PFSK-1 (cell line): ENCODE data around the gene MTG1.

ENCODE experiments used
- FOXP2 ChIP-seq: optimal IDR thresholded peaks from 2 replicates; pipeline ENCODE3; 2011; ENCODE audit warnings: borderline replicate concordance, control low read depth, inconsistent platforms; ENCODE audit not compliant: insufficient read depth; ENCODE audit errors: extremely low read length, extremely low read depth
- POLR2AphosphoS5 ChIP-seq: IDR thresholded peaks from 2 replicates; pipeline ENCODE4 v1.6.1; 2012; ENCODE audit warnings: low read depth, mild to moderate bottlenecking, control low read depth, low read length, moderate library complexity
- REST ChIP-seq, 2 experiments: IDR thresholded peaks; 2 replicates each; pipeline versions ENCODE4 v1.6.1 to v1.8.0; 2011 to 2012; ENCODE audit warnings: low read depth in 2 of 2, low read length in 2 of 2, control low read depth in 1 of 2, inconsistent platforms in 1 of 2, mild to moderate bottlenecking in 1 of 2, moderate library complexity in 1 of 2; ENCODE audit not compliant: insufficient read depth in 1 of 2
- SIN3A ChIP-seq: IDR thresholded peaks from 2 replicates; pipeline ENCODE4 v1.6.1; 2012; ENCODE audit warnings: mild to moderate bottlenecking, low read length, moderate library complexity, borderline replicate concordance; ENCODE audit not compliant: insufficient read depth
- TAF1 ChIP-seq: IDR thresholded peaks from 2 replicates; pipeline ENCODE4 v1.6.1; 2012; ENCODE audit warnings: low read length, control low read depth, borderline replicate concordance; ENCODE audit not compliant: insufficient read depth

The MTG1 gene

GRCh38 chr10:133446979-133447378, 53.0 kb downstream of the MTG1 start:
- TF ChIP-seq FOXP2 (no peak), TAF1 (no peak), POLR2AphosphoS5 (no peak), SIN3A (no peak), REST (IDR thresholded peaks at IDR 0.05; ENCODE audit: insufficient read depth in 1 of 2, low read depth in 2 of 2, low read length in 2 of 2) (no peak)

GRCh38 chr10:133448120-133448519, 54.2 kb downstream of the MTG1 start:
- no peak for TF ChIP-seq REST (IDR thresholded peaks at IDR 0.05; ENCODE audit: insufficient read depth in 1 of 2, low read depth in 2 of 2, low read length in 2 of 2)
- no peak for TF ChIP-seq TAF1
- TF ChIP-seq FOXP2 = no peak
- TF ChIP-seq SIN3A = no peak

- TF ChIP-seq SIN3A = no peak
- no peak for TF ChIP-seq POLR2AphosphoS5
- TF ChIP-seq REST (IDR thresholded peaks at IDR 0.05; ENCODE audit: insufficient read depth in 1 of 2, low read depth in 2 of 2, low read length in 2 of 2) = no peak
- TF ChIP-seq FOXP2 = no peak
- TF ChIP-seq TAF1 = no peak
These were observed 57.4 kb downstream of the MTG1 start for GRCh38 chr10:133451346-133451745.

- TF ChIP-seq SIN3A (no peak), REST (IDR thresholded peaks at IDR 0.05; ENCODE audit: insufficient read depth in 1 of 2, low read depth in 2 of 2, low read length in 2 of 2) (no peak), FOXP2 (no peak), TAF1 (no peak), POLR2AphosphoS5 (no peak)
These were observed 58.5 kb downstream of the MTG1 start for GRCh38 chr10:133452453-133452852.

GRCh38 chr10:133453516-133454203, 59.7 kb downstream of the MTG1 start, which contains the start of gene SCART1:
SCART1 (plus strand) TSS chr10:133453945; CDS start chr10:133453998, 53 bp downstream.
- TF ChIP-seq REST (IDR thresholded peaks at IDR 0.05; ENCODE audit: insufficient read depth in 1 of 2, low read depth in 2 of 2, low read length in 2 of 2) (no peak), TAF1 (no peak), SIN3A (no peak), POLR2AphosphoS5 (no peak), FOXP2 (no peak)
